H1 (cell line): ENCODE measurements around the gene SCARB1. TPM values are rescaled to one million over a fixed set of nuclear protein-coding genes. Genes with fewer than 3 reads are reported as not detected.

Experiments used
- SP1 ChIP-seq: IDR thresholded peaks from 2 replicates; pipeline ENCODE4 v1.6.1; 2011; ENCODE audit warnings: low read depth, low read length
- SRF ChIP-seq: IDR thresholded peaks from 2 replicates; pipeline ENCODE4 v1.6.1; 2011; ENCODE audit warnings: mild to moderate bottlenecking, low read depth, low read length, moderate library complexity
- polyA plus RNA-seq, 7 experiments: library from polyadenylated mRNA; depleted of rRNA in 3 of 7; stranded (reverse) in 5 of 7; unstranded in 2 of 7; fragments of >200 nt in 5 of 7; fragments of 200-250 nt in 2 of 7; gene quantifications; 1 replicate in 5 of 7; 2 replicates in 1 of 7; 4 replicates in 1 of 7; pipeline versions ENCODE4 v1.2.1 to v1.2.3, GENCODE V29; 2011 to 2013; ENCODE audit warnings: missing spikeins in 2 of 7, mixed read lengths in 2 of 7
- total RNA-seq: library from RNA; stranded (reverse); fragmentation: NEBNext Ultra II Directional; extraction: Animal tissue kit (Norgen Biotek cat#: 25700); gene quantifications from 2 replicates; pipeline ENCODE4 v1.2.1, GENCODE V29; 2021
- TF ChIP-seq, protein P1 (sequence below): IDR thresholded peaks from 2 replicates; pipeline ENCODE4 v1.6.1; 2012; ENCODE audit warnings: low read length, inconsistent platforms
- TF ChIP-seq, protein P2 (sequence below): IDR thresholded peaks from 2 replicates; pipeline ENCODE4 v1.6.1; 2012; ENCODE audit warnings: inconsistent platforms

SCARB1 gene
- total and polyA plus RNA-seq, 2 of the 8 experiments (the other 6 are each of a cell fraction or from before 2014, with no cell fraction given), result 45.3 to 57.1 TPM

DNA sequence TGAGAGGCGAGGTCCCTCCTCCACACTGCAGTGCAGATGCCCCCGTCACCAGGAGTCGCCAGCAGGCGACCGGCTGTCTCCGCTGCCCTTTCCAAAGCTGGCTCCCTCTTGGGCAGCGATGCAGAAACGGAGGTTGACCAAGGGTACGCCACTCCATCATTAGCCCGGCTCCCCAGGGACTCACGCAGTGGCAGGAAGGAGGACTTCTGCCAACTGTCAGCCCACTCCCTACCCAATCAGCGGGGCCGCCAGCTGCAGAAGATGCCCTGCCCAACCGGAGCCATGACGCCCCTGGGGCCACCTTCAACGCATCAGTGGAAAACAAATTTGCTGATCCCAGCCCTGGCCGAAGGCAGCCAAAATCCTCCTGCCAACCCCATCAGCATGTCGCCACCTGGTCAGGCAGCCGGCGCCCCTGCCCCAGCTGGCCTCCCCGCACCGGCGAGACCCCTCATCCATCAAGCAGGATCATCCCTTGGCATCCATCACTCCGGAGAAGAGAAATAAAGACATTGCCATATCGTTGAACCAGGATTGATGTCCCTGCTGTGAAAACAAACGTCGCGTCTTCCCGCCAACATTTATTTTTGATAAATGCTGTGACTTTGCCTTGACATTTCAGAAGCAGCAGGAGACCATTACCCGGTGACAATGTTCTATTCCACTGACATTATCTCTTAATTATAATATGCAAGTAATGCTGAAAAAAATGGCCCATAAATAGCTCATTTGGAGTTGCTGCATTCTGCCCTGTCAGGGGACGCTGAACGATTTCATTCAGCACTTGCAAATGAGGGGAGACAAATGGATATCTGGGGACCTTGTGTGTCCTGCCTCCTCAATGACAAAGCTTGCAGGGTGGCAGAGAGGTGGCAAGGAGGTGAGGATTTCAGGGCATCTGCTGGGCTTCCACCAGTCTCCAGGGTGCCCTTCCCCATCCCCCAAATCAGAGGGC lies 105.1 kb downstream of the SCARB1 start (continued):
- TF ChIP-seq, protein P1, sequence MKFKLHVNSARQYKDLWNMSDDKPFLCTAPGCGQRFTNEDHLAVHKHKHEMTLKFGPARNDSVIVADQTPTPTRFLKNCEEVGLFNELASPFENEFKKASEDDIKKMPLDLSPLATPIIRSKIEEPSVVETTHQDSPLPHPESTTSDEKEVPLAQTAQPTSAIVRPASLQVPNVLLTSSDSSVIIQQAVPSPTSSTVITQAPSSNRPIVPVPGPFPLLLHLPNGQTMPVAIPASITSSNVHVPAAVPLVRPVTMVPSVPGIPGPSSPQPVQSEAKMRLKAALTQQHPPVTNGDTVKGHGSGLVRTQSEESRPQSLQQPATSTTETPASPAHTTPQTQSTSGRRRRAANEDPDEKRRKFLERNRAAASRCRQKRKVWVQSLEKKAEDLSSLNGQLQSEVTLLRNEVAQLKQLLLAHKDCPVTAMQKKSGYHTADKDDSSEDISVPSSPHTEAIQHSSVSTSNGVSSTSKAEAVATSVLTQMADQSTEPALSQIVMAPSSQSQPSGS, result no peak
- TF ChIP-seq SRF (no peak), SP1 (no peak)
- TF ChIP-seq, protein P2, sequence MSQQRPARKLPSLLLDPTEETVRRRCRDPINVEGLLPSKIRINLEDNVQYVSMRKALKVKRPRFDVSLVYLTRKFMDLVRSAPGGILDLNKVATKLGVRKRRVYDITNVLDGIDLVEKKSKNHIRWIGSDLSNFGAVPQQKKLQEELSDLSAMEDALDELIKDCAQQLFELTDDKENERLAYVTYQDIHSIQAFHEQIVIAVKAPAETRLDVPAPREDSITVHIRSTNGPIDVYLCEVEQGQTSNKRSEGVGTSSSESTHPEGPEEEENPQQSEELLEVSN, result no peak
